Astrocyte of the cerebellum (primary cell): ENCODE results near the gene GBE1.

Source experiments
- DNase-seq: peaks from one replicate; pipeline ENCODE4 v3.0.0-alpha.2; 2011; ENCODE audit warnings: low read depth
- H3K4me3 ChIP-seq: 2 replicates; pipeline ENCODE4 v1.5.1; 2011; ENCODE audit warnings: mild to moderate bottlenecking, low read depth, low read length, moderate library complexity
- CTCF ChIP-seq: IDR thresholded peaks from 2 replicates; pipeline ENCODE4 v1.5.1; 2012; ENCODE audit warnings: low read length, low read depth, moderate library complexity, mild to moderate bottlenecking; ENCODE audit errors: missing control alignments
- in situ Hi-C: cut with HindIII; loops from 2 replicates; pipeline ENCODE4 v1.10.0; 2017; ENCODE audit warnings: low sequenced_read_pairs

Gene GBE1

DNA sequence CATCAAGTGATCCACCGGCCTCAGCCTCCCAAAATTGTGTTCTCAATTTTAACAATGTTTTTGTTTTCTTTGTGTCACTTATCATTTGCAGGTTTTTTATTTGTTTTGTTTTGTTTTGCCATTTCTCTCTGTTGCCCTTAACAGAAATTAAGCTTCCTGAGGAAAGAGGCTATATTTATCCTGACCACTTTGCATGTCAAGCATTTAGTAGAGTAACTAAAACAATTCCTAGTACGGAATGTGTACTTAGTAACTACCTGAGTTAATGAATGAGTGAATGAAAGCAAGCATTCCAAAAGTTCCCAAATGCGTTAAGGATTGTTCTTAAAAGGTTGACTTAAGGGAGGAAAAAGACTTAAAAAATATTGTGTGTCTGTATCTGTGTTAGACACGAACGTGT lies 193.1 kb downstream of the GBE1 start:
- DNase-seq, result no peak
- in situ Hi-C loops, result no loop called here
- no peak overlapping the region for H3K4me3 ChIP-seq
- TF ChIP-seq CTCF, result no peak

DNA sequence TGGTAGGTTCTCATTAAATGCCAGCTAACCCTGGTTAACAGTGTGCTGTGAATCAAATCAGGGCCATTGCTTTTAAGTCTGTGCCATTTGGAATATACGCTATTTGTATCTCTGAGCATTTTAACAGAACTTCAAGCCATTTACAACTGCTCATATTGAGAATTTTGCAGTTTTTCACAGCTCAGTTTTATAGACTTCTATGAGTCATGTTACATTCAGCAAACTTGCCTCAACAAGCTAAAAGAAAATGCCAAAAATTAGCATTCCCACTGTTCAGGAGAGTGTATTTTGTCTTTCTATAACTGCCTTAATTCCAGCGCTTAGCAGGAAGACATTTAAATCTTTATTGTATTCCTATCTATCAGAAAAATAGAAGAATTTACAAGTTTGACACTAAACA lies 196.4 kb downstream of the GBE1 start:
- in situ Hi-C loops, result no loop called here
- no peak for DNase-seq
- H3K4me3 ChIP-seq, result no peak overlapping the region
- no peak for TF ChIP-seq CTCF

- no peak for TF ChIP-seq CTCF
- in situ Hi-C loops, result no loop called here
- no peak overlapping the region for H3K4me3 ChIP-seq
- DNase-seq, result no peak
Measured at GRCh38 chr3:81558106-81558505, 203.3 kb downstream of the GBE1 start.

DNA sequence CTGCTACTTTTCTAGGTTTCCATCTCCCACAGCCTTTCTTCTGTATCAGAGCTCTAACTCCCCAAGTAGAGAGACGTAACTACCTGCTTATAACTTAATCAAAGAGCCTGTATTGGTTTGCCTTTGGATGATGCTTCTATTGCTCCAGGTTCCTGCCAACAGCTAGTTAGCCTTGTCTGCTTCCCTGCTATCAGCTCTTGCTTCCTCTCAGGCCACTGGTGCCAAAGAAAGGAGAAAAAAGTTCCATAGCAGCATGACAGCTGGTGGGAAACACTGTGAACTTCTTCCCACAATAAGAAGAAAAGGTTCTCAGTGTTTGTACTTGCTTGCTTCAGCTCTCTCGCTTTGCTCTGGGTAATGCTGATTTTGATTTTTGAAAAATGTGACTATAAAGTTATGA lies 206.6 kb downstream of the GBE1 start:
- in situ Hi-C loops, result no loop called here
- no peak for TF ChIP-seq CTCF
- peak; percentile 26 for DNase-seq
- no peak overlapping the region for H3K4me3 ChIP-seq

- peak; percentile 80 for DNase-seq
- H3K4me3 ChIP-seq, result no peak overlapping the region
- no peak for TF ChIP-seq CTCF
- in situ Hi-C loops, result no loop called here
Measured at GRCh38 chr3:81554388-81554787, 207.1 kb downstream of the GBE1 start.

DNA sequence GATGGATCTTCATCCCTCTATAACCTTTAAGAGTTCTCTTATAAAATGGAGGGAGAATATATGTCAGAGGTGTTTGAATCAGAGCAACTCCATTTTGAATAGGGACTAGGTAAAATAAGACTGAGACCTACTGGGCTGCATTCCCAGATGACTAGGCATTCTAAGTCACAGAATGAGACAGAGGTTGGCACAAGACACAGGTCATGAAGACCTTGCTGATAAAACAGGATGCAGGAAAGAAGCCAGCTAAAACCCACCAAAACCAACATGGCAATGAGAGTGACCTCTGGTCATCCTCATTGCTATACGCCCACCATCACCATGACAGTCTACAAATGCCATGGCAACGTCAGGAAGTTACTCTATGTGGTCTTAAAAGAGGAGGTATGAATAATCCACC lies 211.0 kb downstream of the GBE1 start:
- no peak for TF ChIP-seq CTCF
- DNase-seq, result no peak
- H3K4me3 ChIP-seq, result no peak overlapping the region
- in situ Hi-C loops, result no loop called here

DNA sequence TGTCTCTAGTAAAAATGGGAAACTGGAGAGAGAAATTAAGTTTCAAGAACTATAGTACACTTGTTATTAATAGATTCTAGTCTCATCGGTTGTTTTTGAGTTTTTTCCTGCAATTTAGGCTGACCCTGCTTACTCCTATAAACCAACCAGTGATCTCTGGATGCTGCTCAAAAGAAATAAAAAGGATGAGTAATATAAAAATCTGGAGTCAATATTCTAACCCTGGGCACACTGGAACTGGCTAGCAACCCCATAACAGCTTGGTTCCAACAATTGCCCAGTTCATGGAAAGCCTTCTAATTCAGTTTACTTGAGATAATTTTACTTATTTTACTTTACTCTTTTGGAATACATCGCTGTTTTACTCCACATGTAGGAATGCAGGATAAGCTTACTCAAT lies 211.6 kb downstream of the GBE1 start:
- no peak overlapping the region for H3K4me3 ChIP-seq
- TF ChIP-seq CTCF, result no peak
- in situ Hi-C loops, result no loop called here
- DNase-seq, result no peak
